ENCODE results near the gene GNB3. TPM values are rescaled to one million over a fixed set of nuclear protein-coding genes. Genes with fewer than 3 reads are reported as not detected.

GNB3 gene
- total and polyA plus RNA-seq, 2 of the 4 experiments (the other 2 are of a cell fraction), result 0.72 to 20.5 TPM

DNA sequence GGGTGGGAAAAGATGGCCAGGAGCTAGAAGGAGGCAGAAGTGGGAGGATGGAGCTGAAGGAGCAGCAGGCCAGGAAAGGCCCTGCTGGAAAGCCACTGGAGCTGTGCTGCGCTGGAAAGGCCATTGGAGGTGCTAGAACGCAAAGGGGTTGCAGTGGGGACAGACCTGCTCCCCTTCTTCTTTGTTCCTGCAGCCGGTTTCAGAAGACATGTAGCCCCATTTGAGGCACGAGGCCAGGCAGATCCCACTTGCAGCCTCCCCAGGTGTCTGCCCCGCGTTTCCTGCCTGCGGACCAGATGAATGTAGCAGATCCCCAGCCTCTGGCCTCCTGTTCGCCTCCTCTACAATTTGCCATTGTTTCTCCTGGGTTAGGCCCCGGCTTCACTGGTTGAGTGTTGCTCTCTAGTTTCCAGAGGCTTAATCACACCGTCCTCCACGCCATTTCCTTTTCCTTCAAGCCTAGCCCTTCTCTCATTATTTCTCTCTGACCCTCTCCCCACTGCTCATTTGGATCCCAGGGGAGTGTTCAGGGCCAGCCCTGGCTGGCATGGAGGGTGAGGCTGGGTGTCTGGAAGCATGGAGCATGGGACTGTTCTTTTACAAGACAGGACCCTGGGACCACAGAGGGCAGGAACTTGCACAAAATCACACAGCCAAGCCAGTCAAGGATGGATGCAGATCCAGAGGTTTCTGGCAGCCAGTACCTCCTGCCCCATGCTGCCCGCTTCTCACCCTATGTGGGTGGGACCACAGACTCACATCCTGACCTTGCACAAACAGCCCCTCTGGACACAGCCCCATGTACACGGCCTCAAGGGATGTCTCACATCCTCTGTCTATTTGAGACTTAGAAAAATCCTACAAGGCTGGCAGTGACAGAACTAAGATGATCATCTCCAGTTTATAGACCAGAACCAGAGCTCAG, 21.4 kb upstream of the GNB3 start:
- 93% methylated on average over 3 of the region's 13 CpGs; no CpG with 5 or more reads in 1 of the 2 experiments for WGBS, 2 experiments (ENCODE audit: extremely low coverage in 2 of 2, insufficient read length in 1 of 2)
- no peak overlapping the region for H2BK120ac ChIP-seq (ENCODE audit: low read depth, low read length)
- H3K36me3 ChIP-seq (ENCODE audit: control insufficient read depth, insufficient read depth, low read length), result peaks cover 3% of the 10 kb centered on the region
- no peak overlapping the region for H3K14ac ChIP-seq (replicated peaks; ENCODE audit: low read depth, low read length)
- peaks cover 10% of the 10 kb centered on the region; the same call in 1 of the 2 replicates for H3K4me1 ChIP-seq (ENCODE audit: control insufficient read depth, insufficient read depth, low read length)
- ChIA-PET POLR2A (ENCODE audit: unreplicated experiment) (interaction anchor here (0.6 kb wide), 1 partner anchor 67 kb away, joined by 3 read pairs; no protein-coding TSS in a partner anchor), CTCF (no interaction called here)
- H3K9ac ChIP-seq (ENCODE audit: low read depth, low read length), result no peak overlapping the region
- H2AFZ ChIP-seq (replicated peaks; ENCODE audit: low read length, poor library complexity), result no peak overlapping the region
- TSS peak; percentile 84 for BruUV-seq (replicated peaks)
- H3K4me3 ChIP-seq (ENCODE audit: insufficient read depth, low read depth, low read length), result no peak overlapping the region
- ATAC-seq (ENCODE audit: low read depth) (no peak), DNase-seq (no peak)
- no peak overlapping the region for H2BK20ac ChIP-seq (ENCODE audit: low read depth, low read length)
- no peak overlapping the region for H3K18ac ChIP-seq (ENCODE audit: low read depth, low read length)
- H3K9me3 ChIP-seq (ENCODE audit: control insufficient read depth, insufficient read depth, low read length), result no peaks in the 10 kb centered on the region
- no peak overlapping the region for H3K56ac ChIP-seq (ENCODE audit: extremely low read depth, insufficient read depth, low read length)
- in situ Hi-C loops (cut with MboI; ENCODE audit: low sequenced_read_pairs), result loop anchor here (10.0 kb wide), 1 partner anchor 205 kb away; no protein-coding TSS in a partner anchor
- peaks cover 0 to 3% of the 10 kb centered on the region in 2 experiments; a peak in 1 of 4 replicates for H3K79me1 ChIP-seq (ENCODE audit: low read depth in 1 of 2, low read length in 2 of 2)
- H3K27me3 ChIP-seq (ENCODE audit: control insufficient read depth, insufficient read depth, low read length), result peaks cover 2% of the 10 kb centered on the region; the same call in 1 of the 2 replicates
- TF ChIP-seq RAD21 (IDR thresholded peaks at IDR 0.05; ENCODE audit: low read length), result no peak
- TF ChIP-seq MAFK (IDR thresholded peaks at IDR 0.05; ENCODE audit: low read depth, low read length), result no peak
- TF ChIP-seq, protein P1, sequence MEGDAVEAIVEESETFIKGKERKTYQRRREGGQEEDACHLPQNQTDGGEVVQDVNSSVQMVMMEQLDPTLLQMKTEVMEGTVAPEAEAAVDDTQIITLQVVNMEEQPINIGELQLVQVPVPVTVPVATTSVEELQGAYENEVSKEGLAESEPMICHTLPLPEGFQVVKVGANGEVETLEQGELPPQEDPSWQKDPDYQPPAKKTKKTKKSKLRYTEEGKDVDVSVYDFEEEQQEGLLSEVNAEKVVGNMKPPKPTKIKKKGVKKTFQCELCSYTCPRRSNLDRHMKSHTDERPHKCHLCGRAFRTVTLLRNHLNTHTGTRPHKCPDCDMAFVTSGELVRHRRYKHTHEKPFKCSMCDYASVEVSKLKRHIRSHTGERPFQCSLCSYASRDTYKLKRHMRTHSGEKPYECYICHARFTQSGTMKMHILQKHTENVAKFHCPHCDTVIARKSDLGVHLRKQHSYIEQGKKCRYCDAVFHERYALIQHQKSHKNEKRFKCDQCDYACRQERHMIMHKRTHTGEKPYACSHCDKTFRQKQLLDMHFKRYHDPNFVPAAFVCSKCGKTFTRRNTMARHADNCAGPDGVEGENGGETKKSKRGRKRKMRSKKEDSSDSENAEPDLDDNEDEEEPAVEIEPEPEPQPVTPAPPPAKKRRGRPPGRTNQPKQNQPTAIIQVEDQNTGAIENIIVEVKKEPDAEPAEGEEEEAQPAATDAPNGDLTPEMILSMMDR (conservative IDR thresholded peaks at IDR 0.05; ENCODE audit: low read depth, low read length), result no peak
- TF ChIP-seq RFX5 (IDR thresholded peaks at IDR 0.05; ENCODE audit: low read depth, low read length), result no peak
- TF ChIP-seq ELK1 (IDR thresholded peaks at IDR 0.05; ENCODE audit: borderline replicate concordance, low read depth, low read length), result no peak
- no peak for TF ChIP-seq BHLHE40 (IDR thresholded peaks at IDR 0.05; ENCODE audit: low read depth, low read length)
- TF ChIP-seq MAZ (IDR thresholded peaks at IDR 0.05; ENCODE audit: borderline replicate concordance, low read depth, low read length), result no peak
- no peak for TF ChIP-seq FOS (IDR thresholded peaks at IDR 0.05; ENCODE audit: low read depth, low read length)
- H2BK5ac ChIP-seq (ENCODE audit: low read depth, low read length, poor library complexity, severe bottlenecking), result no peak overlapping the region
- no peak overlapping the region for H2BK15ac ChIP-seq (ENCODE audit: low read depth, low read length)
- no peak overlapping the region for H4K5ac ChIP-seq (ENCODE audit: low read depth, low read length)
- H3K27ac ChIP-seq (ENCODE audit: insufficient read depth, low read length), result no peak overlapping the region
- no peaks in the 10 kb centered on the region for H4K20me1 ChIP-seq (ENCODE audit: insufficient read depth, low read length)
- no peak overlapping the region for H3K23ac ChIP-seq (ENCODE audit: low read depth, low read length)
- no peak overlapping the region for H3K4me2 ChIP-seq (ENCODE audit: low read depth, low read length)
- no peak overlapping the region for H2AK5ac ChIP-seq (ENCODE audit: low read depth, low read length)
- H2AK9ac ChIP-seq (replicated peaks; ENCODE audit: low read depth, low read length, poor library complexity), result no peak overlapping the region
- H3K4ac ChIP-seq (ENCODE audit: low read depth, low read length), result no peak overlapping the region
- no peak overlapping the region for H4K91ac ChIP-seq (ENCODE audit: insufficient read depth, low read depth, low read length)
- peaks cover 4% of the 10 kb centered on the region; the same call in 1 of the 2 replicates for H3K9me1 ChIP-seq (ENCODE audit: insufficient read depth, low read length)
- dilution Hi-C loops (cut with HindIII; ENCODE audit: low sequenced_read_pairs, unreplicated experiment), result no loop called here
- intact Hi-C loops (cut with micrococcal nuclease), result no loop called here
- no peak overlapping the region for H4K8ac ChIP-seq (ENCODE audit: low read depth in 2 of 2, low read length in 2 of 2)
